Measurements from ENCODE around the gene BRIP1.

Gene BRIP1

DNA sequence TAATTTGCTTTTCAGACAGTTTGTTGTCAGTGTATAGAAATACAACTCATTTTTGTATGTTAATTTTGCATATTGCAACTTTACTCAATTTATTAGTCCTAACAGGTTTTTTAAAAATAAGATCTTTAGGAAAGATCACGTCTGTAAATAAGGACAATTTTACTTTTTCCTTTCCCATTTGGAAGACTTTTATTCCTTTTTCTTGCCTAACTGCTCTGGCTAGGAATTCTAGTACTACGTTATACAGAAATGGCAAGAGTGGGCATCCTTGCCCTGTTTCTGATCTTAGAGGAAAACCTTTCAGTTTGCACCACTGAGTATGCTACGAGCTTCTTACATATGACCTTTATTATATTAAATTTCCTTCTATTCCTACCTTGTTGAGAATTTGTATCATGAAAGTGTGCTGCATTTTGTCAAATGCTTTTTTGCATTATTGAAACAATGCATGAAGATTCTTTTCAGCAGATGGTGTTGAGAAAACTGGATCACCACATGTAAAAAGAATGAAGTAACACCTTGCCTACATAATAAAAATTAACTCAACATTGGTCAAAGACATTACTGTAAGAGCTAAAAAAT, 113.4 kb downstream of the BRIP1 start:
- TF ChIP-seq, protein P1, sequence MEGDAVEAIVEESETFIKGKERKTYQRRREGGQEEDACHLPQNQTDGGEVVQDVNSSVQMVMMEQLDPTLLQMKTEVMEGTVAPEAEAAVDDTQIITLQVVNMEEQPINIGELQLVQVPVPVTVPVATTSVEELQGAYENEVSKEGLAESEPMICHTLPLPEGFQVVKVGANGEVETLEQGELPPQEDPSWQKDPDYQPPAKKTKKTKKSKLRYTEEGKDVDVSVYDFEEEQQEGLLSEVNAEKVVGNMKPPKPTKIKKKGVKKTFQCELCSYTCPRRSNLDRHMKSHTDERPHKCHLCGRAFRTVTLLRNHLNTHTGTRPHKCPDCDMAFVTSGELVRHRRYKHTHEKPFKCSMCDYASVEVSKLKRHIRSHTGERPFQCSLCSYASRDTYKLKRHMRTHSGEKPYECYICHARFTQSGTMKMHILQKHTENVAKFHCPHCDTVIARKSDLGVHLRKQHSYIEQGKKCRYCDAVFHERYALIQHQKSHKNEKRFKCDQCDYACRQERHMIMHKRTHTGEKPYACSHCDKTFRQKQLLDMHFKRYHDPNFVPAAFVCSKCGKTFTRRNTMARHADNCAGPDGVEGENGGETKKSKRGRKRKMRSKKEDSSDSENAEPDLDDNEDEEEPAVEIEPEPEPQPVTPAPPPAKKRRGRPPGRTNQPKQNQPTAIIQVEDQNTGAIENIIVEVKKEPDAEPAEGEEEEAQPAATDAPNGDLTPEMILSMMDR (conservative IDR thresholded peaks at IDR 0.05; ENCODE audit: control insufficient read depth, insufficient read depth, low read depth, low read length) = no peak
- no peak overlapping the region for H3K4me3 ChIP-seq (ENCODE audit: control insufficient read depth, low read depth, low read length)
- no peak for DNase-seq (ENCODE audit: low read depth)

DNA sequence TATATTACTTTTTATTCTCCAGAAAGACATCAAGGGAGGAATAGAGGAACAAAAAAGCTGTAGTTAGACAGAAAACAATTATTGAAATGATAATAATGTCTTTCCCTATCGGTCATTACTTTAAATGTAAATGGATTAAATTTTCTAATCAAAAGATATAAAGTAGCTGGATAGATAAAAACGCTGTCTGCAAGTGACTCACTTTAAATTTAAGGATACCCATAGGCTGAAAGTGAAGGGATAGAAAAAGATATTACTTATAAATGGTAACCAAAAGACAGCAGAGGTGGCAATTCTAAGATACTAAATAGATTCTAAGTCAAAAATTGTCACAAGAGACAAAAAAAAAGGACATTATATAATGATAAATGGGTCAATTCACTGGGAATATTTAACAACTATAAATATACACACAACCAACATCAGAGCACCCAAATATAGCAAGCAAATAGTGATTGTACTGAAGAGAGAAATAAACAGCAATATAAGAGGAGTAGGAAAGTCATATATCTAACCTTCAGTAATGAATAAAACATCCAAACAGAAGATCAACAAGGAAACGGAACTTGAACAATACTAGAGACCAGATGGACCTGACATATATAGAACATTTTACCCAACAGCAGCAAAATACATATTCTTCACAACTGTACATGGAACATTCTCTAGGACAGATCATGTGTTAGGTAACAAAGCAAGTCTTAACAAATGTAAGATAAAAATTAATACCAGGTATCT, 116.9 kb downstream of the BRIP1 start:
- no peak overlapping the region for H3K4me3 ChIP-seq (ENCODE audit: control insufficient read depth, low read depth, low read length)
- TF ChIP-seq, protein P1 (conservative IDR thresholded peaks at IDR 0.05; ENCODE audit: control insufficient read depth, insufficient read depth, low read depth, low read length) = no peak
- DNase-seq (ENCODE audit: low read depth) = no peak

DNA sequence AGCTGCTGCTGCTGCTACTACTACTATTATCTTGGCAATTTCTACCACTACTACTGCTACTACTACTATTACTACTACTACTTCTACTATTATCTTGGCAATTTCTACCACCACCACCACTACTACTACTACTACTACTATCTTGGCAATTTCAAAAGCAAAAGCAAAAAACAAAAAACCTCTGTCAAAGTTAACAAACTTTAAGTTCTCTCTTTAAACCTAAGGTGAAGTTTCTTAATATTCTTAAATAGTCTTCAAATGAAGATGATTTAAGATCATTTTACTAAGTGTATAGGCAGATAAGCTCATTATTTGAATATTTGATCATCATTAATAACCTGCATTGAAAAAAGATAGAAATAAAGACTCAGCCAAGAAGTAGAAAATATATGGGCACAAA, 118.5 kb downstream of the BRIP1 start:
- TF ChIP-seq, protein P1 (conservative IDR thresholded peaks at IDR 0.05; ENCODE audit: control insufficient read depth, insufficient read depth, low read depth, low read length) = no peak
- H3K4me3 ChIP-seq (ENCODE audit: control insufficient read depth, low read depth, low read length) = no peak overlapping the region
- DNase-seq (ENCODE audit: low read depth) = no peak

DNA sequence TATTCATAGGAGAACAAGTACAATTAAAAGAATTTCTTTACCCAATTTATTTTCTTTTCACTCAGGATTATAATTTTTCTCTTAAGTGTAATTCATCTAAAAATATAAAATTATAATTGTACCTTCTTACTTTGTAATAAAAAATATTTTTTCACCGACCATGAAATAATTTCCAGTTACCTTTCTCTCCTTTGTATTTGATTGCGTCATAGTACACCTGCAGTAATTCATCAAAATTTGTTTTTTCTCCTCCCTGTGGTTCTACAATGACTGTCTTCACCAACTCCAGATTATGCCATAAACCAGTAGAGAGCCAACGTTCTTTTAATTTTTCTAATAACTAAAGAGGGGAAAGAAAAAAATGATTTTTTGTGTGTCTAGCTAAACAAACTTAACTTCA, 119.1 kb downstream of the BRIP1 start:
- TF ChIP-seq, protein P1 (conservative IDR thresholded peaks at IDR 0.05; ENCODE audit: control insufficient read depth, insufficient read depth, low read depth, low read length) = no peak
- H3K4me3 ChIP-seq (ENCODE audit: control insufficient read depth, low read depth, low read length) = no peak overlapping the region
- no peak for DNase-seq (ENCODE audit: low read depth)

DNA sequence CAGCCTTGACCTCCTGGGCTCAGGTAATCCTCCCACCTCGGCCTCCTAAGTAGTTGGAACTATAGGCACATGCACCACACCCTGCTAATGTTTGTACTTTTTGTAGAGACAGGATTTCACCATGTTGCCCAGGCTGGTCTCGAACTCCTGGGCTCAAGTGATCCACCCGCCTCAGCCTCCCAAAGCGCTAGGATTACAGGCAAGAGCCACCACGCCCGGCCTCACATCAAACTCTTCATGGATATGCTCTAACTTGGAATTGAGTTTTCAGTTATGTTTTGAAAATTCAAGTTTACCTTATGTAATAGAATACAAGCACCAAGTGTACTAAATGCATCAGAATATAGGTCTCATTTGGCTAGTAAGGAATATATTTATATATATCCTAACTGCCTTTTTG, 119.6 kb downstream of the BRIP1 start:
- DNase-seq (ENCODE audit: low read depth) = no peak

DNA sequence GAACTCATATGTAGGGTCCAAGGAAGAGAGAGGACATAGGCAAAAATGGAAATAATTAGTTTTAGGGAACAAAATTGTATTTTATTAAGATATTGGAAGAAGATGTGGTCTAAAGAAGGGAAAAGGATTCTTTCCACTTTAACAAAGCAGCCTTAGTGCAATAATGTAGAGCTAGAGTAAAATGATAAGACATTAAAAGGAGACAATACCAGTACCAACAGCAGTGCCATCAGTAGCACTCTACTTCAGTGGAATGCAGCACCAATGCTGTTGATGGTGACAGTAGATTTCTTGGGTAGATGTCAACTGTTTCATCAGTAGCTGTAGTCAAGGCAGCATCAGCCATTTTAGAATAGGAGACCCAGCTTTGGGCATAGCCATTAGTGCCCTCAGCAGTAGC, 124.3 kb downstream of the BRIP1 start:
- TF ChIP-seq, protein P1 (conservative IDR thresholded peaks at IDR 0.05; ENCODE audit: control insufficient read depth, insufficient read depth, low read depth, low read length) = no peak
- no peak overlapping the region for H3K4me3 ChIP-seq (ENCODE audit: control insufficient read depth, low read depth, low read length)
- no peak for DNase-seq (ENCODE audit: low read depth)

More for the DNA sequence above, 119.6 kb downstream of the BRIP1 start:
- TF ChIP-seq, protein P1 (conservative IDR thresholded peaks at IDR 0.05; ENCODE audit: control insufficient read depth, insufficient read depth, low read depth, low read length) = no peak
- no peak overlapping the region for H3K4me3 ChIP-seq (ENCODE audit: control insufficient read depth, low read depth, low read length)

Data from fibroblast of mammary gland (primary cell).